H1 (cell line): ENCODE results near the gene KATNAL1. TPM values are rescaled to one million over a fixed set of nuclear protein-coding genes. Genes with fewer than 3 reads are reported as not detected.

ENCODE experiments used
- EP300 ChIP-seq, 2 experiments: IDR thresholded peaks; 1 replicate in 1 of 2; 2 replicates in 1 of 2; pipeline ENCODE4 v1.6.1; 2011 to 2012; ENCODE audit warnings: low read depth in 2 of 2, low read length in 2 of 2, mild to moderate bottlenecking in 2 of 2, borderline replicate concordance in 1 of 2, inconsistent platforms in 1 of 2, moderate library complexity in 1 of 2
- polyA plus RNA-seq, 7 experiments: library from polyadenylated mRNA; depleted of rRNA in 3 of 7; stranded (reverse) in 5 of 7; unstranded in 2 of 7; fragments of >200 nt in 5 of 7; fragments of 200-250 nt in 2 of 7; gene quantifications; 1 replicate in 5 of 7; 2 replicates in 1 of 7; 4 replicates in 1 of 7; pipeline versions ENCODE4 v1.2.1 to v1.2.3, GENCODE V29; 2011 to 2013; ENCODE audit warnings: missing spikeins in 2 of 7, mixed read lengths in 2 of 7
- total RNA-seq: library from RNA; stranded (reverse); fragmentation: NEBNext Ultra II Directional; extraction: Animal tissue kit (Norgen Biotek cat#: 25700); gene quantifications from 2 replicates; pipeline ENCODE4 v1.2.1, GENCODE V29; 2021

KATNAL1 gene
- total and polyA plus RNA-seq, 2 of the 8 experiments (the other 6 are each of a cell fraction or from before 2014, with no cell fraction given): 4.0 to 13.2 TPM

GRCh38 chr13:30314069-30314468 is 6.7 kb upstream of the KATNAL1 start (continued):
- no peak for TF ChIP-seq EP300 (IDR thresholded peaks at IDR 0.05; ENCODE audit: borderline replicate concordance in 1 of 2, low read depth in 2 of 2, low read length in 2 of 2)
